HEK293 (cell line): ENCODE results near the gene MAP7.

Source experiments
- ZNF146 ChIP-seq: fragments of 450-650 bp; formaldehyde crosslinking; IDR thresholded peaks from 2 replicates; pipeline ENCODE4 v1.5.1; 2016; ENCODE audit warnings: missing biosample characterization, missing genetic modification characterization
- ZNF37A ChIP-seq: fragments of 450-650 bp; IDR thresholded peaks from 2 replicates; pipeline ENCODE4 v1.5.1; 2018; ENCODE audit warnings: missing biosample characterization, missing genetic modification characterization
- ZNF501 ChIP-seq: fragments of 450-650 bp; formaldehyde crosslinking; IDR thresholded peaks from 2 replicates; pipeline ENCODE4 v1.5.1; 2016; ENCODE audit warnings: missing biosample characterization, missing genetic modification characterization
- ZNF521 ChIP-seq: fragments of 450-650 bp; formaldehyde crosslinking; IDR thresholded peaks from 2 replicates; pipeline ENCODE4 v1.5.1; 2017; ENCODE audit warnings: missing biosample characterization, mild to moderate bottlenecking, missing genetic modification characterization
- ZNF558 ChIP-seq: fragments of 450-650 bp; formaldehyde crosslinking; IDR thresholded peaks from 2 replicates; pipeline ENCODE4 v1.5.1; 2016; ENCODE audit warnings: missing biosample characterization, missing genetic modification characterization
- ZNF747 ChIP-seq: fragments of 450-650 bp; formaldehyde crosslinking; IDR thresholded peaks from 2 replicates; pipeline ENCODE4 v1.5.1; 2016; ENCODE audit warnings: missing biosample characterization, missing genetic modification characterization
- ZSCAN16 ChIP-seq: fragments of 450-650 bp; formaldehyde crosslinking; IDR thresholded peaks from 2 replicates; pipeline ENCODE4 v1.5.1; 2016; ENCODE audit warnings: missing biosample characterization, missing genetic modification characterization
- TF ChIP-seq, protein P1 (sequence below): sonication (generic); formaldehyde crosslinking; IDR thresholded peaks from 2 replicates; pipeline ENCODE4 v1.8.1; 2022; ENCODE audit warnings: mild to moderate bottlenecking, moderate library complexity, missing genetic modification reagents
- TF ChIP-seq, protein P2 (sequence below): fragments of 450-650 bp; formaldehyde crosslinking; IDR thresholded peaks from 2 replicates; pipeline ENCODE4 v1.5.1; 2016; ENCODE audit warnings: missing biosample characterization, missing genetic modification characterization, low read depth
- TF ChIP-seq, protein P3 (sequence below): fragments of 450-650 bp; formaldehyde crosslinking; IDR thresholded peaks from 2 replicates; pipeline ENCODE4 v1.5.1; 2016; ENCODE audit warnings: missing biosample characterization, missing genetic modification characterization
- TF ChIP-seq, protein P4 (sequence below): fragments of 450-650 bp; formaldehyde crosslinking; IDR thresholded peaks from 2 replicates; pipeline ENCODE4 v1.5.1; 2016; ENCODE audit warnings: missing biosample characterization, missing genetic modification characterization

DNA sequence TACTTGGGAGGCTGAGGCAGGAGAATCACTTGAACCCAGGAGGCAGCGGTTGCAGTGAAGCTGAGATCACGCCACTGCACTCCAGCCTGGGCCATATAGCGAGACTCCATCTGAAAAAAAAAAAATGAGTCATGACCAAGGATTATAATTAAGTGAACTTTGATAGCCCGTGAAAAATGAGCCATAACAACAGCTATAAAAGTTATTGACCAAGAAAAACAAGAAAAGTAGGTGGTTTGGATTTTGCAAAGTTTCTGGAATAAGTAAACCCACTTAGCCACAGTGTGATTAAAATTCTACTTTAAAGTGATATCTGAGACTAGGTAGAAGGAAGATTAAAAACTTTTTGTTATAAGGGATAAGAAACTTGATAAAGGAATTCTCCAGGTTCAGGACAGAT is 234.6 kb downstream of the MAP7 start:
- TF ChIP-seq, protein P1, sequence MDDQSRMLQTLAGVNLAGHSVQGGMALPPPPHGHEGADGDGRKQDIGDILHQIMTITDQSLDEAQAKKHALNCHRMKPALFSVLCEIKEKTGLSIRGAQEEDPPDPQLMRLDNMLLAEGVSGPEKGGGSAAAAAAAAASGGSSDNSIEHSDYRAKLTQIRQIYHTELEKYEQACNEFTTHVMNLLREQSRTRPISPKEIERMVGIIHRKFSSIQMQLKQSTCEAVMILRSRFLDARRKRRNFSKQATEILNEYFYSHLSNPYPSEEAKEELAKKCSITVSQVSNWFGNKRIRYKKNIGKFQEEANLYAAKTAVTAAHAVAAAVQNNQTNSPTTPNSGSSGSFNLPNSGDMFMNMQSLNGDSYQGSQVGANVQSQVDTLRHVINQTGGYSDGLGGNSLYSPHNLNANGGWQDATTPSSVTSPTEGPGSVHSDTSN (CRISPR knock-in tag), result no peak
- TF ChIP-seq ZNF146 (tag by site-specific recombination), result no peak
- no peak for TF ChIP-seq ZNF501 (tag by site-specific recombination)
- TF ChIP-seq, protein P2, sequence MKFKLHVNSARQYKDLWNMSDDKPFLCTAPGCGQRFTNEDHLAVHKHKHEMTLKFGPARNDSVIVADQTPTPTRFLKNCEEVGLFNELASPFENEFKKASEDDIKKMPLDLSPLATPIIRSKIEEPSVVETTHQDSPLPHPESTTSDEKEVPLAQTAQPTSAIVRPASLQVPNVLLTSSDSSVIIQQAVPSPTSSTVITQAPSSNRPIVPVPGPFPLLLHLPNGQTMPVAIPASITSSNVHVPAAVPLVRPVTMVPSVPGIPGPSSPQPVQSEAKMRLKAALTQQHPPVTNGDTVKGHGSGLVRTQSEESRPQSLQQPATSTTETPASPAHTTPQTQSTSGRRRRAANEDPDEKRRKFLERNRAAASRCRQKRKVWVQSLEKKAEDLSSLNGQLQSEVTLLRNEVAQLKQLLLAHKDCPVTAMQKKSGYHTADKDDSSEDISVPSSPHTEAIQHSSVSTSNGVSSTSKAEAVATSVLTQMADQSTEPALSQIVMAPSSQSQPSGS (tag by site-specific recombination), result no peak
- TF ChIP-seq, protein P3, sequence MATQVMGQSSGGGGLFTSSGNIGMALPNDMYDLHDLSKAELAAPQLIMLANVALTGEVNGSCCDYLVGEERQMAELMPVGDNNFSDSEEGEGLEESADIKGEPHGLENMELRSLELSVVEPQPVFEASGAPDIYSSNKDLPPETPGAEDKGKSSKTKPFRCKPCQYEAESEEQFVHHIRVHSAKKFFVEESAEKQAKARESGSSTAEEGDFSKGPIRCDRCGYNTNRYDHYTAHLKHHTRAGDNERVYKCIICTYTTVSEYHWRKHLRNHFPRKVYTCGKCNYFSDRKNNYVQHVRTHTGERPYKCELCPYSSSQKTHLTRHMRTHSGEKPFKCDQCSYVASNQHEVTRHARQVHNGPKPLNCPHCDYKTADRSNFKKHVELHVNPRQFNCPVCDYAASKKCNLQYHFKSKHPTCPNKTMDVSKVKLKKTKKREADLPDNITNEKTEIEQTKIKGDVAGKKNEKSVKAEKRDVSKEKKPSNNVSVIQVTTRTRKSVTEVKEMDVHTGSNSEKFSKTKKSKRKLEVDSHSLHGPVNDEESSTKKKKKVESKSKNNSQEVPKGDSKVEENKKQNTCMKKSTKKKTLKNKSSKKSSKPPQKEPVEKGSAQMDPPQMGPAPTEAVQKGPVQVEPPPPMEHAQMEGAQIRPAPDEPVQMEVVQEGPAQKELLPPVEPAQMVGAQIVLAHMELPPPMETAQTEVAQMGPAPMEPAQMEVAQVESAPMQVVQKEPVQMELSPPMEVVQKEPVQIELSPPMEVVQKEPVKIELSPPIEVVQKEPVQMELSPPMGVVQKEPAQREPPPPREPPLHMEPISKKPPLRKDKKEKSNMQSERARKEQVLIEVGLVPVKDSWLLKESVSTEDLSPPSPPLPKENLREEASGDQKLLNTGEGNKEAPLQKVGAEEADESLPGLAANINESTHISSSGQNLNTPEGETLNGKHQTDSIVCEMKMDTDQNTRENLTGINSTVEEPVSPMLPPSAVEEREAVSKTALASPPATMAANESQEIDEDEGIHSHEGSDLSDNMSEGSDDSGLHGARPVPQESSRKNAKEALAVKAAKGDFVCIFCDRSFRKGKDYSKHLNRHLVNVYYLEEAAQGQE (tag by site-specific recombination), result no peak
- TF ChIP-seq ZNF521 (tag by site-specific recombination), result no peak
- no peak for TF ChIP-seq ZNF558
- TF ChIP-seq, protein P4, sequence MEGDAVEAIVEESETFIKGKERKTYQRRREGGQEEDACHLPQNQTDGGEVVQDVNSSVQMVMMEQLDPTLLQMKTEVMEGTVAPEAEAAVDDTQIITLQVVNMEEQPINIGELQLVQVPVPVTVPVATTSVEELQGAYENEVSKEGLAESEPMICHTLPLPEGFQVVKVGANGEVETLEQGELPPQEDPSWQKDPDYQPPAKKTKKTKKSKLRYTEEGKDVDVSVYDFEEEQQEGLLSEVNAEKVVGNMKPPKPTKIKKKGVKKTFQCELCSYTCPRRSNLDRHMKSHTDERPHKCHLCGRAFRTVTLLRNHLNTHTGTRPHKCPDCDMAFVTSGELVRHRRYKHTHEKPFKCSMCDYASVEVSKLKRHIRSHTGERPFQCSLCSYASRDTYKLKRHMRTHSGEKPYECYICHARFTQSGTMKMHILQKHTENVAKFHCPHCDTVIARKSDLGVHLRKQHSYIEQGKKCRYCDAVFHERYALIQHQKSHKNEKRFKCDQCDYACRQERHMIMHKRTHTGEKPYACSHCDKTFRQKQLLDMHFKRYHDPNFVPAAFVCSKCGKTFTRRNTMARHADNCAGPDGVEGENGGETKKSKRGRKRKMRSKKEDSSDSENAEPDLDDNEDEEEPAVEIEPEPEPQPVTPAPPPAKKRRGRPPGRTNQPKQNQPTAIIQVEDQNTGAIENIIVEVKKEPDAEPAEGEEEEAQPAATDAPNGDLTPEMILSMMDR (tag by site-specific recombination), result no peak
- no peak for TF ChIP-seq ZNF37A
- TF ChIP-seq ZNF747 (tag by site-specific recombination), result no peak
- TF ChIP-seq ZSCAN16 (tag by site-specific recombination), result no peak
